ENCODE results near the gene KLHDC3.
A peak's percentile ranks its signal among the peaks of the same experiment; 100 is the strongest.

- TF ChIP-seq CTCF (conservative IDR thresholded peaks at IDR 0.05) (peak; percentile 62), EZH2 (IDR thresholded peaks at IDR 0.05; ENCODE audit: low read depth) (no peak)
Measured at GRCh38 chr6:43009124-43009523, 4.9 kb upstream of the KLHDC3 start.

Data from PC-9 (cell line).